Adrenal gland (tissue), 5 donors: Measurements from ENCODE around the gene CACNA1C.

Source experiments
- POLR2A ChIP-seq, 2 donors: fragments of 450-650 bp; IDR thresholded peaks; one replicate each; pipeline ENCODE4 v1.6.1; 2017; ENCODE audit warnings: antibody characterized with exemption in 2 of 2, mild to moderate bottlenecking in 2 of 2, moderate library complexity in 1 of 2
- TF ChIP-seq, protein P1 (sequence below), 6 experiments: fragments of 450-650 bp in 4 of 6; fragments of 200-600 bp in 2 of 6; sonication (generic) in 1 of 6; IDR thresholded peaks; 1 replicate in 5 of 6; 2 replicates in 1 of 6; pipeline versions ENCODE4 v1.5.1 to v1.8.0; 2016 to 2021; ENCODE audit warnings: antibody characterized with exemption in 6 of 6, mild to moderate bottlenecking in 2 of 6, moderate library complexity in 1 of 6
- donor health status: DM: no; HTN: no; CAD: no.

DNA sequence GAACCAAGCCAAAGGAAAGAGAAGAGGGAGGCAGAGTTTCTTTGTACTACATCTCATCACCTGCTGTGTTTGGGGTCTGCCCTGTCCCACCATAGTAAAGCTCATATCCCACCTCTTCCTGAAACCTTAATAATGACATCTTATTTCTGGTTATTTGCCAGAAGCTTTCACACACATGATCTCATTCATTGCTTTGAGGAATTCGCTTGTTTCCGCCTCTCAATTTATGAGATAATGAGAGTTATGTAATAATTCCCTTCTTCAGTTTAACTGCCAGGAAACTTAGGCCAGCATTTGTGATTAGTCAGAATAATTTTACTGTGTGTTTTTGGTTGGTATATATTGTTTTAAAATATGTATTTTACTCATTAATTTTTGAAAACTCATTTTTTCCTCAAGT, 205.2 kb downstream of the CACNA1C start:
- TF ChIP-seq POLR2A (IDR thresholded peaks at IDR 0.05) = no peak
- TF ChIP-seq, protein P1, sequence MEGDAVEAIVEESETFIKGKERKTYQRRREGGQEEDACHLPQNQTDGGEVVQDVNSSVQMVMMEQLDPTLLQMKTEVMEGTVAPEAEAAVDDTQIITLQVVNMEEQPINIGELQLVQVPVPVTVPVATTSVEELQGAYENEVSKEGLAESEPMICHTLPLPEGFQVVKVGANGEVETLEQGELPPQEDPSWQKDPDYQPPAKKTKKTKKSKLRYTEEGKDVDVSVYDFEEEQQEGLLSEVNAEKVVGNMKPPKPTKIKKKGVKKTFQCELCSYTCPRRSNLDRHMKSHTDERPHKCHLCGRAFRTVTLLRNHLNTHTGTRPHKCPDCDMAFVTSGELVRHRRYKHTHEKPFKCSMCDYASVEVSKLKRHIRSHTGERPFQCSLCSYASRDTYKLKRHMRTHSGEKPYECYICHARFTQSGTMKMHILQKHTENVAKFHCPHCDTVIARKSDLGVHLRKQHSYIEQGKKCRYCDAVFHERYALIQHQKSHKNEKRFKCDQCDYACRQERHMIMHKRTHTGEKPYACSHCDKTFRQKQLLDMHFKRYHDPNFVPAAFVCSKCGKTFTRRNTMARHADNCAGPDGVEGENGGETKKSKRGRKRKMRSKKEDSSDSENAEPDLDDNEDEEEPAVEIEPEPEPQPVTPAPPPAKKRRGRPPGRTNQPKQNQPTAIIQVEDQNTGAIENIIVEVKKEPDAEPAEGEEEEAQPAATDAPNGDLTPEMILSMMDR (IDR thresholded peaks at IDR 0.05) = no peak
